A673 (cell line): ENCODE data around the gene RITA1. TPM values are rescaled to one million over a fixed set of nuclear protein-coding genes. Genes with fewer than 3 reads are reported as not detected.

Experiments used
- BruUV-seq: library from RNA; stranded (reverse); fragments of 400-500 nt; replicated peaks from 2 replicates; lab custom pipeline; 2021; lab: Mats Ljungman, UMichigan
- CTCF ChIA-PET: fragments of 300-600 bp; sonication (Branson Sonifier 250); formaldehyde crosslinking; loops from one replicate; lab custom pipeline; 2022; ENCODE audit warnings: antibody characterized with exemption; lab: Charles Lee
- POLR2A ChIA-PET: fragments of 300-600 bp; sonication (Branson Sonifier 250); formaldehyde crosslinking; loops from one replicate; lab custom pipeline; 2022; ENCODE audit warnings: antibody characterized with exemption; ENCODE audit not compliant: low non-redundant PET; lab: Charles Lee
- DNase-seq: peaks from one replicate; pipeline ENCODE4 v3.0.0-alpha.2; 2015; ENCODE audit warnings: low spot score
- H3K27ac ChIP-seq: fragments of 200-600 bp; sonication (generic); 2 replicates; pipeline ENCODE4 v1.5.1; 2016; ENCODE audit warnings: mixed run types, low read depth, mild to moderate bottlenecking, mixed read lengths, antibody characterized with exemption, low read length; ENCODE audit not compliant: poor library complexity, severe bottlenecking
- H3K27me3 ChIP-seq: fragments of 200-600 bp; sonication (generic); replicated peaks from 2 replicates; pipeline ENCODE4 v1.6.1; 2017; ENCODE audit warnings: mixed run types, low read depth, mild to moderate bottlenecking, mixed read lengths, antibody characterized with exemption, low read length; ENCODE audit not compliant: insufficient read depth, poor library complexity
- H3K36me3 ChIP-seq: fragments of 200-600 bp; sonication (generic); 2 replicates; pipeline ENCODE4 v1.6.1; 2016; ENCODE audit warnings: mixed run types, mild to moderate bottlenecking, mixed read lengths, antibody characterized with exemption, low read length; ENCODE audit not compliant: insufficient read depth, poor library complexity, severe bottlenecking
- H3K4me1 ChIP-seq: fragments of 200-600 bp; sonication (generic); 2 replicates; pipeline ENCODE4 v1.6.1; 2017; ENCODE audit warnings: mixed run types, mild to moderate bottlenecking, mixed read lengths, antibody characterized with exemption, low read length; ENCODE audit not compliant: insufficient read depth, poor library complexity, severe bottlenecking
- H3K4me3 ChIP-seq: fragments of 200-600 bp; sonication (generic); 2 replicates; pipeline ENCODE4 v1.5.1; 2016; ENCODE audit warnings: low read depth, mixed run types, mild to moderate bottlenecking, mixed read lengths, low read length; ENCODE audit not compliant: poor library complexity, severe bottlenecking
- H3K9me3 ChIP-seq: fragments of 200-600 bp; sonication (generic); 2 replicates; pipeline ENCODE4 v1.6.1; 2016; ENCODE audit warnings: mixed run types, low read depth, mild to moderate bottlenecking, mixed read lengths, antibody characterized with exemption, low read length; ENCODE audit not compliant: poor library complexity, severe bottlenecking
- EZH2 ChIP-seq: fragments of 200-600 bp; sonication (generic); IDR thresholded peaks from 2 replicates; pipeline ENCODE4 v1.6.1; 2017; ENCODE audit warnings: borderline replicate concordance, low read depth, mild to moderate bottlenecking, mixed read lengths, antibody characterized with exemption, low read length; ENCODE audit not compliant: poor library complexity, severe bottlenecking
- intact Hi-C: fragments of 100-400 bp; cut with micrococcal nuclease; formaldehyde crosslinking; loops from one replicate; pipeline ENCODE4 v1.10.0; 2022; ENCODE audit not compliant: unreplicated experiment
- total RNA-seq: library from RNA; stranded (reverse); gene quantifications from 2 replicates; pipeline ENCODE4 v1.2.3, GENCODE V29; 2021
- TF ChIP-seq, protein P1 (sequence below): fragments of 300-800, 200-600 bp; sonication (generic); conservative IDR thresholded peaks from 2 replicates; pipeline ENCODE4 v1.5.1; 2017; ENCODE audit warnings: low read depth, mild to moderate bottlenecking, antibody characterized with exemption, low read length, moderate library complexity, mixed read lengths

Gene RITA1
- total RNA-seq, 1 experiment from 2014 or later = 22.3 TPM

DNA sequence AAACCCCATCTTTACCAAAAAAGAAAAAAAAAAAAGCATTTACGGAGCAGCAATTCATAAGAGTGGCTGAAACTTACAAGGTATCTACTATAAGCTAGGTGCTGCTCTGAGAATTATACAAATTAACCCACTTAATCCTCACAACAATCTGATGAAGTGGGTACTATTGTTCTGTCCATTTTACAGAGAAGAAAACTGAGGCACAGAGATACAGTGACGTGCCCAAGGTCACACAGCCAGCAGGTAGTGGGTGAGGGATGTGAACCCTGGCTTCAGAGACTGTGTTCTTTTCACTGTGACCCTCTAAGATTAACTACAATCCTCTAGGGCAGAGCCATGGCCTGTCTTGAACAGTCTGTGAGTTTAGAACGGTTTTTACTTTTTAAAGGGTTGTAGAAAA, 3.5 kb upstream of the RITA1 start:
- H3K4me1 ChIP-seq = no peaks in the 10 kb centered on the region
- ChIA-PET CTCF (interaction anchor here (0.6 kb wide), 1 partner anchor 280 kb away, joined by 4 read pairs; no protein-coding TSS in a partner anchor), POLR2A (no interaction called here)
- TSS peak; percentile 10 for BruUV-seq
- intact Hi-C loops = no loop called here
- H3K27me3 ChIP-seq = no peaks in the 10 kb centered on the region
- H3K4me3 ChIP-seq = no peak overlapping the region
- no peak for DNase-seq
- H3K27ac ChIP-seq = no peak overlapping the region
- H3K9me3 ChIP-seq = no peaks in the 10 kb centered on the region
- peaks cover 35% of the 10 kb centered on the region for H3K36me3 ChIP-seq
- TF ChIP-seq EZH2 = no peak
- TF ChIP-seq, protein P1, sequence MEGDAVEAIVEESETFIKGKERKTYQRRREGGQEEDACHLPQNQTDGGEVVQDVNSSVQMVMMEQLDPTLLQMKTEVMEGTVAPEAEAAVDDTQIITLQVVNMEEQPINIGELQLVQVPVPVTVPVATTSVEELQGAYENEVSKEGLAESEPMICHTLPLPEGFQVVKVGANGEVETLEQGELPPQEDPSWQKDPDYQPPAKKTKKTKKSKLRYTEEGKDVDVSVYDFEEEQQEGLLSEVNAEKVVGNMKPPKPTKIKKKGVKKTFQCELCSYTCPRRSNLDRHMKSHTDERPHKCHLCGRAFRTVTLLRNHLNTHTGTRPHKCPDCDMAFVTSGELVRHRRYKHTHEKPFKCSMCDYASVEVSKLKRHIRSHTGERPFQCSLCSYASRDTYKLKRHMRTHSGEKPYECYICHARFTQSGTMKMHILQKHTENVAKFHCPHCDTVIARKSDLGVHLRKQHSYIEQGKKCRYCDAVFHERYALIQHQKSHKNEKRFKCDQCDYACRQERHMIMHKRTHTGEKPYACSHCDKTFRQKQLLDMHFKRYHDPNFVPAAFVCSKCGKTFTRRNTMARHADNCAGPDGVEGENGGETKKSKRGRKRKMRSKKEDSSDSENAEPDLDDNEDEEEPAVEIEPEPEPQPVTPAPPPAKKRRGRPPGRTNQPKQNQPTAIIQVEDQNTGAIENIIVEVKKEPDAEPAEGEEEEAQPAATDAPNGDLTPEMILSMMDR = no peak

DNA sequence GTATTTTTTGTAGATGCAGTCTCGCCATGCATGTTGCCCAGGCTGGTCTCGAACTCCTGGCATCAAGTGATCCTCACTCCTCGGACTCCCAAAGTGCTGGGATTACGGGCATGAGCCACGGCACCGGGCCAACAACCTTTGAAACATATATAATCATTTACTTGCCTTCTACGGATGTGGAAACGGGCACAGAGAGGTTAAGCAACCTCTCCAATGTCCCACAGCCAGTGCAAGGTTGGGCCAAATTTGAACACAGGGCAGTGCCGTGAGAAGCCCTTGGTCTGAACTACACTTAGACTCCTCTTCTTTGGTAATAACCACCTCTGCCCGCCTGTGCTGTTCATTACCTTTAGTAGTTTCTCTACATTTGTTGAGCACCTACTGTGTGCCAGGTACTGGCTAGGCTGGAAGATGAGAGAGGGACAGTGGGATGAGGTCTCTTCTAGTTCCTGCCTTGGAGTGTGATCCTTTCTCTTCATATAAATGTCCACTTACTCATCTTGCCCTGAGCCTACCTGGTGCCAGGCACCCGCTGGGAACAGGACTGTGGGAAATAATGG, 2.4 kb upstream of the RITA1 start:
- Histone ChIP-seq H3K27me3 (no peaks in the 10 kb centered on the region), H3K4me1 (no peaks in the 10 kb centered on the region), H3K4me3 (no peak overlapping the region), H3K27ac (no peak overlapping the region), H3K9me3 (no peaks in the 10 kb centered on the region), H3K36me3 (peaks cover 27% of the 10 kb centered on the region)
- ChIA-PET POLR2A (no interaction called here), CTCF (no interaction called here)
- no TSS peak for BruUV-seq
- no peak for DNase-seq
- intact Hi-C loops = no loop called here
- no peak for TF ChIP-seq EZH2
- TF ChIP-seq, protein P1 = no peak

DNA sequence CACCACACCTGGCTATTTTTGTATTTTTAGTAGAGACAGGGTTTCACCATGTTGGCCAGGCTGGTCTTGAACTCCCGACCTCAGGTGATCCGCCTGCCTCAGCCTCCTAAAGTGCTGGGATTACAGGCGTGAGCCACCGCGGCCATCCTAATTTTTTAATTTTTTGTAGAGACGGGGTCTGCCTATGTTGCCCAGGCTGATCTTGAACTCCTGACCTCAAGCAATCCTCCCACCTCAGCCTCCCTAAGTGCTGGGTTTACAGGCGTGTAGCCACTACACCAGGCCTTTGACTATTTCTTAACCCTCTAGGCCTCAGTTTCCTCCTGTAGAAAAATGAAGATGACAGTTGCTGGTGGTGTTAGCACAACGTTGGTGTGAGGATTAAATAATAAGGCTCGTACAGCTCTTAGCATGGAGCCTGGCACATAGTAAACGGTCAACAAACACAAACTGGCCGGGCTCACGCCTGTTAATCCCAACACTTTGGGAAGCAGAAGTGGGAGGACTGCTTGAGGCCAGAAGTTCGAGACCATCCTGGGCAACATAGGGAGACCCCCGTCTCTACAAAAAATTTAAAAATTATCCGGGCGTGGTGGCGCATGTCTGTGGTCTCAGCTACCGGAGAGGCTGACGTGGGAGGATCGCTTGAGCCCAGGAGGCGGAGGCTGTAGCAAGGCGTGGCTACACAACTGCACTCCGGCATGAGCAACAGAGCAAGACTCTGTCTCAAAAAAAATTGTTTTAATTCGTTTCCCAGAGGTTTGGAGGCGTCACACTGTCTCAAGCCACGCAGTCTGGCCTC, 1.2 kb upstream of the RITA1 start:
- Histone ChIP-seq H3K4me1 (no peaks in the 10 kb centered on the region), H3K36me3 (peaks cover 15% of the 10 kb centered on the region), H3K27me3 (no peaks in the 10 kb centered on the region), H3K27ac (peak overlapping the region; percentile 99), H3K9me3 (no peaks in the 10 kb centered on the region), H3K4me3 (peak overlapping the region; percentile 86)
- no peak for TF ChIP-seq EZH2
- TF ChIP-seq, protein P1 = no peak
- BruUV-seq = no TSS peak
- ChIA-PET CTCF (no interaction called here), POLR2A (no interaction called here)
- no peak for DNase-seq
- intact Hi-C loops = no loop called here
